WI38 (cell line): ENCODE results near the gene CREB5.

Source experiments
- H3K4me3 ChIP-seq: 2 replicates; pipeline ENCODE4 v1.5.1; 2011; ENCODE audit warnings: low read depth, mild to moderate bottlenecking, control low read depth, low read length
- TF ChIP-seq, protein P1 (sequence below): IDR thresholded peaks from 2 replicates; pipeline ENCODE4 v1.5.1; 2012; ENCODE audit warnings: low read depth, mild to moderate bottlenecking, control low read depth, low read length

The CREB5 gene

DNA sequence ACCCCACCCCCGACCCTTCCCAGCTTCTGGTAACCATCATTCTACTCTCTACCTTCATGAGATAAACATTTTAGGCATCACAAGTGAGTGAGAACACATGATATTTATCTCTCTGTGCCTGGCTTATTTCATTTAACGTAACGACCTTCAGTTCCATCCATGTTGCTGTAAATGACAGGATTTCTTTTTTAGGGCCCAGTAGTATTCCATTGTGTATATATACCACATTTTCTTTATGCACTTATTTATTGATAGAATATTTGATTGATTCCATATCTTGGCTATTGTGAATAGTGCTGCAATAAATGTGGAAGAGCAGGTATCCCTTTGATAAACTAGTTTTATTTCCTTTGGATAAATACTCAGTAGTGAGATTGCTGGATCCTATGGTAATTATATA, 112.7 kb downstream of the CREB5 start:
- no peak overlapping the region for H3K4me3 ChIP-seq
- TF ChIP-seq, protein P1, sequence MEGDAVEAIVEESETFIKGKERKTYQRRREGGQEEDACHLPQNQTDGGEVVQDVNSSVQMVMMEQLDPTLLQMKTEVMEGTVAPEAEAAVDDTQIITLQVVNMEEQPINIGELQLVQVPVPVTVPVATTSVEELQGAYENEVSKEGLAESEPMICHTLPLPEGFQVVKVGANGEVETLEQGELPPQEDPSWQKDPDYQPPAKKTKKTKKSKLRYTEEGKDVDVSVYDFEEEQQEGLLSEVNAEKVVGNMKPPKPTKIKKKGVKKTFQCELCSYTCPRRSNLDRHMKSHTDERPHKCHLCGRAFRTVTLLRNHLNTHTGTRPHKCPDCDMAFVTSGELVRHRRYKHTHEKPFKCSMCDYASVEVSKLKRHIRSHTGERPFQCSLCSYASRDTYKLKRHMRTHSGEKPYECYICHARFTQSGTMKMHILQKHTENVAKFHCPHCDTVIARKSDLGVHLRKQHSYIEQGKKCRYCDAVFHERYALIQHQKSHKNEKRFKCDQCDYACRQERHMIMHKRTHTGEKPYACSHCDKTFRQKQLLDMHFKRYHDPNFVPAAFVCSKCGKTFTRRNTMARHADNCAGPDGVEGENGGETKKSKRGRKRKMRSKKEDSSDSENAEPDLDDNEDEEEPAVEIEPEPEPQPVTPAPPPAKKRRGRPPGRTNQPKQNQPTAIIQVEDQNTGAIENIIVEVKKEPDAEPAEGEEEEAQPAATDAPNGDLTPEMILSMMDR, result no peak

DNA sequence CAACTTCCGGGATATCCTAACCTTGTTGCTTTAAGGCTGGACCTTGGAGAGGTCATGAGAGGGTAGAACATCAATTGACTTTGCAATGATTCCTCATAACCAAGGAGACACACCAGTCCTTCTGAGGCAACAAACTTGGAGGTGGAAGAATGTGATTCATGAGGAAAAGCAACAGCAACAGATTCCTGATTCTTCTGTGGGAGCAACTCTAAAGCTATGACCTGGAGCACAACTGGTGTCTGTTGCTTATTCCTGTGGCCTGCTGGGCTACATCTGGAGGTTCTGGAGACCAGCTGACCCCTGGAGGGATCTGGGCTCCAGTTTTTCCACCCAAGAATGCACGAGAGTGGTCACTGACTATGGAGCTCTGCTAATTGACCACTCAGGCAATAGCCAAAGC, 116.6 kb downstream of the CREB5 start:
- no peak overlapping the region for H3K4me3 ChIP-seq
- TF ChIP-seq, protein P1, result no peak

DNA sequence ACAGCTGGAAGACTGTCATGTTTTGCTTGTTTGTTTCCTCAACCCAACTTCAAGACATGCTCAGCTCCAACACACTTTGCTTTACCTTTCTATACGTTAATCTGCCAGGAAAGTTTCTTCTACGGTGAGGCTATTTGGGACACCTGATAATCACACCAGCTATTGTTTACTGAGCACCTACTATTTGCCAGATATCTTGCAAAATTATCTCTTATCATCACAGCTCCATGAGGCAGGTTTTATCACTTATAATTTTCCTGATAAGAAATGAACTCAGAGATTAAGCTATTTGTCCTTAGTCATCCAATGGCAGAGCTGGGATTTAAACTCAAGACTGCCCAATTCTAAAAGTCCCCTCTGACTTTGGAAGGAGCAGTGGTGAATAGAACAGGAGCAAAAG, 117.4 kb downstream of the CREB5 start:
- TF ChIP-seq, protein P1, result no peak
- H3K4me3 ChIP-seq, result no peak overlapping the region

DNA sequence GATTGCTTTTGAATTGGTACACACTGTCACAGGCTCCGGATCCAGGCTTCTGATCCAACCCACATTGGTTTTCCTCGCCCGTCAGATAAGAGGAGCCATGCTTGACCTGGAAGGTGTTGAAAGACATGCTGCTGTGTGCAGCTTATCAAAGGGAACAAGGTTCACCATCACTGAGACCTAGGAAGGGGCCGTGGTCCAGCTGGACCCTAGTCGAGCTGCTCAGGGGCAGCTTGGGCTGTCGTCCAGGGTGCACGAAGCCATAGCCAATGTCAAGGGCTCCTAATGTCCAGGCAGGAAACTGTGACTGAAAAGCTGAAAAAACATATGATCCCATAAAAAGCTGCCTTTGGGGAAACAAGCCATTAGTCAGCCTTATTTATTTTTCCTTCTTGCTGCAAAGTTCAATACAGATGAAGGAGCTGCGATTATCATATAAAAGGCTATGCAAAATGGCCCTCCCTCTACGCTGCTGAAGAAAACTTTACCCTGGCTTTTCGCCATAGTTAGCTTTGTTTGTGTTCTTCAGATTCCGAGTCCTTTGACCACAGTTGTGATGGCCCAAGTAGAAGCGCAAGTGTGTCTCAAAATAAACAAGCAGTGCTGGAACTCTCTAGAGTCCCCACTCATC, 118.0 kb downstream of the CREB5 start:
- H3K4me3 ChIP-seq, result no peak overlapping the region
- TF ChIP-seq, protein P1, result no peak

DNA sequence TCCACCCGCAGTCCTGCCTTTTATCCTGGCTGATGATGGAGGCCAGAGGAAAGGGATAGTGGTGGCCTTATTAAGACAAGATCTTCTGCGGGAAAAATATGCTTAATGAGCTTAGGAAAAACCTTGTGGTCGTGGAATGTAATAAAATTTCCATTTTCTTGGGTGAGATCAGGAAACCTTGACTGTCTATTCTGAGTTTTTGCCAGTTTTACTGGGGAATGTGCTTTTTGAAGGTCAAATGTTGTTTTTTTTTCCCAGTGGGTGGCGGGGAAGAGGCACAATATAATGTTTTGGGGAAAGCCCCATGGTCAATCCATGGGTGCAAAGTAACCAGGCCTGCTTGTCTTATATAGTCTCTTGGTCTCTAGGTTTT, 118.5 kb downstream of the CREB5 start:
- H3K4me3 ChIP-seq, result no peak overlapping the region
- TF ChIP-seq, protein P1, result no peak

DNA sequence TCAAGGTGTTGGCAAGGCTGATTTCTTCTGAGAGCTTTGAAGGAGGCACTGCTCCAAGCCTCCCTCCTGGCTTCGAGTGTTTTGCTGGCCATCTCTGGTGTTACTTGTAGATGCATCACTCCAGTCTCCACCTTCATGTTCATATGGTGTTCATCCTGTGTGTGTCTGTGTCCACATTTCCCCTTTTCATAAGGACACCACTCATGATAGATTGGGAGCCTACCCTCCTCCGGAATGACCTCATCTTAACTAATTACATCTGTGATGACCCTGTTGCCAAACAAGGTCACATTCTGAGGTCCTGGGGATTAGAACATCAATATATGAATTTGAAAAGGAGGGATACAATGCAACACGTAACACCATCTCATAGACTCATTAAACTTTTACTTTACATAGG, 119.0 kb downstream of the CREB5 start:
- TF ChIP-seq, protein P1, result no peak
- no peak overlapping the region for H3K4me3 ChIP-seq

DNA sequence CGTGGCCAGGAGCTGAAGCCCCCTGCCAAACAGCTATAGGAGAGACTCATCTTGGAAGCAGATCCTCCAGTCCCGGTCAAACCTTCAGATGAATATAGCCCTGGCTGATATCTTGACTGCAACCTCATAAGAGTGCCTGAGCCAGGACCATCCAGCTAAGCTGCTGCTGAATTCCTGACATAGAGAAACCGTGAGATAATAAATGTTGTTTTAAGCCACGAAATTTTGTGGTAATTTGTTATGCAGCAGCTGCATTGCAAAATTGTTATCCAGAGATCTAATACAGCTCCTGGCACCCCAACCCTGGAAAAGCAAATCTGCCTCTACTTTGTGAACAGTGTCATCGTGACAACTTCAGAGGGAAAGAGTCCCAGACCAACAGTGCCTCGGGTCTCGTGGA, 119.9 kb downstream of the CREB5 start:
- H3K4me3 ChIP-seq, result no peak overlapping the region
- TF ChIP-seq, protein P1, result no peak
